AG08396 (cell line): ENCODE measurements around the gene FDXR.
"Not testable (repeated sequence)": the region's sequence is repeated elsewhere in the genome, so short reads cannot be mapped to it uniquely, and the experiment has no call there.

Experiments
- DNase-seq: peaks from one replicate; pipeline ENCODE4 v3.0.0; 2012; ENCODE audit warnings: low spot score, mixed read lengths

The FDXR gene, protein sequence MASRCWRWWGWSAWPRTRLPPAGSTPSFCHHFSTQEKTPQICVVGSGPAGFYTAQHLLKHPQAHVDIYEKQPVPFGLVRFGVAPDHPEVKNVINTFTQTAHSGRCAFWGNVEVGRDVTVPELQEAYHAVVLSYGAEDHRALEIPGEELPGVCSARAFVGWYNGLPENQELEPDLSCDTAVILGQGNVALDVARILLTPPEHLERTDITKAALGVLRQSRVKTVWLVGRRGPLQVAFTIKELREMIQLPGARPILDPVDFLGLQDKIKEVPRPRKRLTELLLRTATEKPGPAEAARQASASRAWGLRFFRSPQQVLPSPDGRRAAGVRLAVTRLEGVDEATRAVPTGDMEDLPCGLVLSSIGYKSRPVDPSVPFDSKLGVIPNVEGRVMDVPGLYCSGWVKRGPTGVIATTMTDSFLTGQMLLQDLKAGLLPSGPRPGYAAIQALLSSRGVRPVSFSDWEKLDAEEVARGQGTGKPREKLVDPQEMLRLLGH

DNA sequence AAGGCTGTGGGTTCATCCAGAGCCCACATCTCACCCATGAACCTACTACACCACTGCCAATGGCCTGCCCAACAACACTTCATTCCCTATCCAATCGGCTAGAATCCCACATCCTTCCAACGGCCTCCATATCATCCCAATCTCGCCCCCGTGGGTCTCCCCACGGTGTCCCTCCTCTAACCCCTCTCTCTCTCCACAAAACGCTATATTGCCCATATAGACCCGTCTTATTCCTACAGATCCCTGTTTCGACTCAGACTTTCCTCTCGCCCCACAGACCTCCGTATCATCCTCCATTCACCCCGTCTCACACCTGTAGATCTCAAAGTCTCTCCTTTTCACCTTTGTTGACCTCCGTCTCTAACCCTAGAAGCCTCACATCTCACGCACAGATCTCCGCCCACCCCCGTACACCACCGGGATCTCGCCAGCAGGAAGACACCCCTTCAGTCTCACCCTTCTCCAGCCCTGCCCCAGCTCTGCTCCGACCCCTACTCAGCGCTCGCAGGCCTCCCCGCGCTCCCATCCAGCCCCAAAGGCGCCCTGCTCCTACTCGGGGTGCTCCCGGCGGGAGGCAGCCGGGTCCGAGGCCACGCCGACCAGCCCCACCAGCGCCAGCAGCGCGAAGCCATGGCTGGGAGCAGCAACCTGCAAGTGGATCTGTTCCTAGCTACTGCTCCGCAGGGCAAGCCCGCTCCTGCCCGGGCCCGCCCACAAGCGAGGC, at the start of gene FDXR:
TSS of gene FDXR (minus strand) at position 682 of the 724 bp plus-strand sequence. CDS start at position 632, 50 bp downstream.
- no peak for DNase-seq

DNA sequence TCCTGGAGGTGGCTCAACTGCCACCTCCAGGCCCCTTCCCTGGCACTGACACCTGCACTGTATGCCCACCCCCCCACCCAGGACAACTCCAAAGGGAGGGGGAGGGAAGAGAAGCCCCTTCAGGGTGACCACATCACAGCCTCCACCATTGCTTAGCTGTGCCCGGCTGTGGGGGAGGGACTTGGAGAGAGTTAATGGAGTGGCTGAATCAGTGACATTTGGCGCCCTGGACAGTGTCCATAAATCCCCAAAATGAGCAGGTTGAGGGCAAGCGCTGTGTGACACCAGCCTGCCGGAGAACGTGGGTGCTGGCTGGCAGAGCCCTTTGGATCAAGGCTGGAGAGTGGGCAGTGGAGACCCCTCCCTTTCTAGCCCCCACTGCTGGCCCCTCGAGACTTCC, 49.4 kb upstream of the FDXR start:
- no peak for DNase-seq

DNA sequence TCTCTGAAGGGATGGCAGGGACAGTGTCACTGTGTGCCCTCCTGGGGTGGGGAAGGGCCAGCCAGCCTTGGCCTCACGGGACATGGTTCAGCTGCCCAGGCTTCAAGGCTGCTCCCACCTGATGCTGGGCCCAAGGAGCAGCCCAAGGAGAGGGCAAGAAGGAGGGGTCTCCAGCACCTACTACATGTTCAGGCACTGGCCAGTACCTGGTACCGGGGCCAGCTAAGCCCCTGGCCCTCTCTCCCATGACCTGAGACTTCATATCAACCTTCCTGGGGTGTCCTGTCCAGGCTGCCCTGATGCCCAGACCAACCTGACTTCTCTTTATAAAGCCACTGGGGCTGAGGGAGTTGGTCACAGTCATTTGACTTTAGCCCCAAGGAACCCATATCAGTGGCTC, 49.0 kb upstream of the FDXR start:
- no peak for DNase-seq

DNA sequence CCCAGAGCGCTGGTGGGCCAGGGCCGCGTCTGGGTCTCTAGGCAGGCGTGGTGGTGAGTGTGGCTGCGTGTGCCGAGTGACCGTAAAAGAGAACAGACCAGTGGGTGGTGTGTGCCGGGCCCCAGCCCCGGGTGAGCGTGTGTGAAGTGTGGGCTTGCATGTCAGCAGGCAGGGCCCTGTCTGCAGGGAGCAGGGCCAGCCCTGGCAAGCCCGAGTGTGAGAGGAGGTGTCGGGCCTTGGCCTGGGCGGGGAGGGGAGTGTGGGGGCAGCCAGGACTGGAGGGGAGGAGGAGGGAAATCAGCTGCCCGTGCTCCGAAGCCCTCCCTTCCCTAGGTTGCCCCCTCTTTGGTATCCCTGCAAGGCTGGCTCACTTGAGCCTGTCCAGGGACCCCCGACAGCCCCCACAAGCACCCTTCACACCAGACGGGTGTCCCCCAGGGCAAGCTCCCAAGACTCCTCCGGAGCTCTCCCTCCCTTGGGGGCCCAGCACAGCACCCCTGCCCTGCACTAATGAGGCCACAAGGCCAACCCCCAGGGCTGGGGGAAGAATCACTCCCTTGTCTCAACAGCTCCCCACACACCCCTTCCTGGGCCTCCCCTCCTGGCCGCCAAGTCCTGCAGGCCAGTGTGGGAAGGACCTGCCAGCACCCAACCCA, 48.4 kb upstream of the FDXR start:
- no peak for DNase-seq

DNA sequence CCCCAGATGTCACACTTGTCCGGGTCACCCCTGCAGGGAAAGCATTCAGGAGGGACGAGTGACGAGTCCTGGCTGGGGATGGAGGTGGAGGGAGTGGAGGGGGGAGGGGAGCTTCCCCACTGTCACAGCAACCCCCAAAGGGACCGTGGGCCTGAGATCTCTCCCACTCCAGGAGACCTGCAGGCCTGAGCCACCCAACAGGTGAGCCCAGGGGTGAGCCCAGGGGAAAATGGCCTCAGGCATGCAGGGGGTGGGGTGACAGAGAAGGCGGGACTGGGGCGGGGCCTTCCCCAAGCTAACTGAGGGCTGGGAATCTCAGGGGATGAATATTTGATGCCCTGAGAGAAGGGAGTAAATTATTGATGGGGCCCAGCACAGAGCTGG, 47.8 kb upstream of the FDXR start:
- DNase-seq = no peak

DNA sequence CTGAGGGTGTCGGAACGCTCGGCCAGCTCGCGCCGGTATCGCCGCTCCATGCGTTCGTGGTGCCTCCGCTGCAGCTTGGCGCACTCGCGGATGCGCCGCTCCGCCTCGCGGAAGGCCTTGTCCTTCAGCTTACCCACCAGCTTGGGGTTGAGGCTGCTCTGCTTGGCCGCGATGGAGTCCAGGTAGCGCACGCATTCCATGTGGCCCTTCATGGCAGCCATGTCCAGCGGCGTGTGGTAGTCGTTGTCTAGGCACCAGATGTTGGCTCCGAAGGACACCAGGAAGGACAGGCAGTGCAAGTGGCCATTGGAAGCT, 47.5 kb upstream of the FDXR start:
- DNase-seq = no peak

DNA sequence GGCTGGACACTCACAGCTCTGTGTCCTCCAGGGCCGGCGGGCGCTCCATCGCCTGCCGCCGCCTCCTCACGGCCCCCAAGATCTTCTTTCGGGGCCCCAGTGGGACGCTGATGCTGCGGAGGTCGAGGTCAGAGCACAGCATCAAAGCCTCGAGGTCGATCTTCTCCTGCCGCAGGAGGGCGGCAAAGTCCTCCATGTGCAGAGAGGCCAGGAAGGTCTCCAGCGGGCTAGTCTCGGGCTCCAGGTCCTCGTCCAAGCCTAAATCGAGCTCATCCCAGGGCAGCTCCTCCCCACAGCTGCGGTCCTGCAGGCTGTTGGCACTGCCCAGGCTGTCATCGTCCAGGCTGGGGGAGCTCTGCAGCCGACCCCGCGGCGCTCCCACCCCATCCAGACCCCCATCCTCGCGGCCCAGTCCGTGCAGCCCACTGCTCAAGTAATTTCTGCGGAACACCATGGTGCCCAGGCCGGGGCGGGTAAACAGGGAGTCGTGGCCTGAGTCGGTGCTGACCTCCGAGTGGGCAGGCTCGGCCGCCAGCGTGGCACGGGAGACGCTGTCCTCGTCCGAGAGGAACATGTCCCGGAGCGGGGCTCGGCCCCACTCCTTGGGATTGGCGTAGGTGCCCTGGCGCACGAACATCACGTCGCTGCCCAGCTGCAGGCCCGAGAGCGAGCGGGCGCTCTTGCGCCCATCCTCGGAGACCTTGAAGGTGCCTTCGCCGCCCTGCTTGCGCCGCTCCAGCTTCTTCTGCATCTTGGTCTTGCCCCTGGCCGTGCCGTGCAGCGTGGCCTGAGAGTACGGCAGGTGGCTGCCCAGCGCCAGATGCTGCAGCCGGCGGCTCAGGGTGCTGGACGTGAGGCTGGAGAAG, 46.9 kb upstream of the FDXR start:
- no peak for DNase-seq

DNA sequence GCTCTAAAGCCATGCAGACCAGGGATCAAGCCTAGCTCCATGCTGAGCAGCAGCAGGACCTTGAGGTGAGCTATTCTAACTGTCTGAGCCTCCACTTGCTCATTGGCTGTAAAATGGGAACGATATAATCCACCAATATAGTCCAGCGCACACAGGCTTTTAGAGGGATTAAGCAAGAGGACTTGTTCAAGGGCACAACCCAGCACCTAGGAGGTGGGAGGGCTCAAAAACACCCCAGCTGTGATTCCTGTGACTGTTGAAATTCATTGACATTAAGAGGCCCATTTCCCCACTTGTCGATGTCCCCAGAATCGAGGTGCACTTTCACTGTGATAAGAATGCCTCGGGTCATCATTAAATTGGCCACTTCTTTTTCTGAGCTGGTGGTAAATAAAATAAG, 46.1 kb upstream of the FDXR start:
- no peak for DNase-seq

DNA sequence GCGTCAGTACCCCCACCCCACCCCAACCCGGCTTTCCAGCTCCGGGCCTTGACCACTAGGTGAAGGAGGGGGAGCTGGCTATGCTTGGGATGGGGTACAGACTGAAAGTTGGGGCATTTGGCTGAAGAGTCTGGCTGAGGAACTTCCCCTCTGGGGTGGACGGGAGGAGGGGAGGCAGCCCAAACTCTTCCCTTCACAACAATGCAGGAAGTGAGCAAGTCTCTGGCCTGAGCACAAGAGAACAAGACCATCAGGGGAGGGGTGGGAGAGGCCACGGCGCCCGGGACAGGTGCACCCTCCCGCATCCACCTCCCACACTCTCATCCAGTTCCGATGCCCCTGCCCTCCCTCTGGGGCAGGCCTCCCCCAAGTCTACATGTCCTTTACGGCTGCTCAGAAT, 44.6 kb upstream of the FDXR start:
- DNase-seq = no peak

DNA sequence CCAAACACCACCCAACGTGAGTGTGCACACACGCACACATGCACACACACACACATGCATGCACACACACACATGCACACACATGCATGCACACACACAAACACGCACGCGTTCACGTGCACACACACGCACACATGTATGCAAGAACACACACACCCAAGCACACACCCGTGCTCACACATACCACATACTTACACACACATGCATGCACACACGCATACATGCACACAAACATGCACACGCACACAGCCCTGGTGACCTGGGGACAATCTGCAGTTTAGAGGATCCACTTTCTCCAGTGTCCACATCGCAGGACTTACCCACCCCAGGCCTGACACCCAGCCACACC, 44.0 kb upstream of the FDXR start:
- no peak for DNase-seq

DNA sequence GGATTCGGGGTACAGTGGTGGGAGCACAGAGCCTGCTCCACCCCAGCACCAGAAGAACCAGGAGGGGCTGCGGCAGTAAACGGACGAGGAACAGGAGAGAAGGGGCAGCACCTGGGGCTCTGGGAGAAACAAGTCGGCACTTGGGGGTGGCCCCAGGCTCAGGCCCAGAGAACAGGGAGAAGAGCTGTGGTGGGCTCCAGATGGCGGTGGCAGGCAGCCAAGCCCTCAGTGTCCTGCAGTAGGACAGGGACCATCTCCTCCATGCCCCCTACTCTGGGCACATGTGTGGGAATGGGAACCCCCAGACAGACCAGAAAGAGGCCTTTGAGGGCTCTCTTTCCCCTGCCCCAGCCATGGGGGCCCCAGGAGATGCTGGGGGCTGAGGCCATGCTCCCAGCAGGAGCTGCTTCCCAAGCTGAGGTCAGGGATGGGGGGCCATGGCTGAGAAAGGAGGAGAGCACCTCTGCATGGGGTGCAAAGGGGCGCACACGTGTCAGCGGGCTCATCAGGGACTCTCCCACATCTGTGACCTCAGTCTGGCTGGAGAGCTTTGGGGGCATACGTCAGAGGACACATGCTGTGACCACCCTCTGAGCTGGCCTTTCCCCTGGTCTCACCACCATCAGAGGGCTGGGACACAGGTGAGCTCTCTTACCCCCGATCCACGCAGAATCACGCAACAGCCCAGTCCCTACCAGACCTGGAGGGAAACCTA, 43.5 kb upstream of the FDXR start:
- DNase-seq = no peak

DNA sequence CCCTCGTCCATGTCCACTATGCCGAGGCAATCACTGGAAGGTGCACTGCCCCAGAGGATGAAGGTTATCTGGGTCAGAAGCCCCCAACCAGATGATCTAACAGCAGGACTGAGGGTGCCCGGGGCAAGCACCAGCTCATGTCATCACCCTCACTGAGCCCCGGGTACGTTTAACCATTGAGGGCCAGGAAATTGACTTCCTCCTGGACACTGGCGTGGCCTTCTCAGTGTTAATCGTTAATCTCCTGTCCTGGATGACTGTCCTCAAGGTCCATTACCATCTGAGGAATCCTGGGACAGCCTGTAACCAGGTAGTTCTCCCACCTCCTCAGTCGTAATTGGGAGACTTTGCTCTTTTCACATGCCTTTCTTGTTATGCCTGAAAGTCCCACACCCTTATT, 38.6 kb upstream of the FDXR start:
- not testable (repeated sequence) for DNase-seq

DNA sequence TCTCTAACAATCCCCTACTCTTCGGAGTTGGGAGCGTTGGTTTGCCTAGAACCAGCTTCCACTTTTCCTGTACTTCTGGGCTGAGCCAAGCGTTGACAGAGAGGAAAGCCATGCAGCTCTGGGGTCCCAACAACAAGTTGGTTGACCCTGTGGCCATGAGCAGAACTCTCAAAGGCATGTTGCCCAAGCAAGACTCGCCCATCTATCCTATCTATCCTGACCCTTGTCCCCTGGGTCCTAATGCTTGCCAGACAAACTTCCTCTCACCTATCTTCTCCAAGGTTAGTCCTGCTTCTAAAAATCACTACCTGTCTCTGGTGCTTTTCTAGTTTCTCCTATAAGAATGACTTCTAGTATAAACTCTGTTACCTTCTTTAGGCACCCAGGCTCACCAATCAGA, 36.3 kb upstream of the FDXR start:
- DNase-seq = not testable (repeated sequence)

DNA sequence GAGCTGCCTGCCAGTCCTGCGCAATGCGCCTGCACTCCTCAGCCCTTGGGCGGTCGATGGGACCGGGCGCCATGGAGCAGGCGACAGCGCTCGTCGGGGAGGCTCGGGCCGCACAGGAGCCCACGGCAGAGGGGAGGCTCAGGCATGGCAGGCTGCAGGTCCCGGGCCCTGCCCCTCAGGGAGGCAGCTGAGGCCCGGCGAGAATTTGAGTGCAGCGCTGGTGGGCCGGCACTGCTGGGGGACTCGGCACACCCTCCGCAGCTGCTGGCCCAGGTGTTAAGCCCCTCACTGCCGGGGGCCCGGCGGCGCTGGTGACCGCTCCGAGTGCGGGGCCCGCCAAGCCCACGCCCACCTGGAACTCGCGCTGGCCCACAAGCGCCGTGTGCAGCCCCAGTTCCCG, 34.2 kb upstream of the FDXR start:
- no peak for DNase-seq

DNA sequence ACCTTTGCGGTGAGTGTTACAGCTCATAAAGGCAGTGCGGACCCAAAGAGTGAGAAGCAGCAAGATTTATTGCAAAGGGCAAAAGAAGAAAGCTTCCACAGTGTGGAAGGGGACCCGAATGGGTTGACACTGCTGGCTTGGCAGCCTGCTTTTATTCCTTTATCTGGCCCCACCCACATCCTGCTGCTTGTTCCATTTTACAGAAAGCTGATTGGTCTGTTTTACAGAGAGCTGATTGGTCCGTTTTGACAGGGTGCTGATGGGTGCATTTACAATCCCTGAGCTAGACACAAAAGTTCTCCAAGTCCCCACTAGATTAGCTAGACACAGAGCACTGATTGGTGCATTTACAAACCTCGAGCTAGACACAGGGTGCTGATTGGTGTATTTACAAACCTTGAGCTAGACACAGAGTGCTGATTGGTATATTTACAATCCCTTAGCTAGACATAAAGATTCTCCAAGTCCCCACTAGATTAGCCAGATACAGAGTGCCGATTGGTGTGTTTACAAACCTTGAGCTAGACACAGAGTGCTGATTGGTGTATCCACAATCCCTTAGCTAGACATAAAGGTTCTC, 33.5 kb upstream of the FDXR start:
- not testable (repeated sequence) for DNase-seq

DNA sequence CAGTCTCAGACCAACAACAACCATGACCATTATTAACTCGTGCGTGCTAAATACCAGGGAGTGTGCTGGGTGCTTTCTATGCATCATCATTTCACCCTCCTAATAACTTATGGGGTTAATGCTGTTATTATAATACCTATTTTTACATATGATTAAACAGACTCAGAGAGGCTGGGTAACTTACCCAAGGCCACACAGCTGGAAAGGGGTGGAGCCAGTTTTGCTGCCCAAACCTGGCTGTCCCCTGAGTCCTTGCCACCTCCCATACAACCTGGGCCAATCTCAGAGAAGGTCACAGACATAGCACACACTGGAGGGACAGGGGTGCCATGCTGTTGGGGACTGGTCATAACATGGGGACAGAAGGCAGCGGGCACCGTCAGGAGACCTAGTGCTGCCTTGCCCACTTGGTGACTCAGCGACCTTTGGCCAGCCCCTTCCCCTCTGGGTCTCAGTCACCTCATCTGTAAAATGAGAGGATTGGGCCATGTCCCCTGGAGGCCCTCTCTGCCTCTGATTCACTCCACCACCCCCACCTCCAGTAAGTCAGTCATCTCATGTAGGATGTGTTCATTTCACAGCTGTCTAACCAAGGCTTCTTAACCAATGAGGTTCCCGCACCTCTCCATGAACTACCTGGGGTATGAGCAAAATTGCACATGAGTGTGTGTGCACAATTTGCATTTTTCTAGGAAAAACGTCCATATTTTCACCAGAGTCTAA, 32.1 kb upstream of the FDXR start:
- no peak for DNase-seq

DNA sequence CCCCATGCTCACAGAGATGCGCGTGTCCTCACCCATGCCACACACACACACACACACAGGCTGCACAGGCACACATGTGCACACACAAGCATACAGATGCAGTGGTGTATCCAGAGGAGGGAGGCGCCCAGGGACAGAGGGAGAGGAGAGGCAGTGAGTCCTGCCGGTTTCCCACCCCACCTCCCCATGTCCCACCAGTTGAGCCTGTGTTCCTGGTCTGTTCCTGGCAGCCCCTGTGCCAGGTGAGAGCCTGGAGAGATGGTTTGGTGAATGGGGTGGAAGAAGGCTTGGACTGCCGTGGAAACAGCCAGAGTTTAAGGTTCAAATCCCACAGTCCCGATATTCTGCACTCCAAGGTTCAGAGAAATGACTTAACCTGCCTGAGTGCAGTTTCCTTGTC, 30.9 kb upstream of the FDXR start:
- no peak for DNase-seq

DNA sequence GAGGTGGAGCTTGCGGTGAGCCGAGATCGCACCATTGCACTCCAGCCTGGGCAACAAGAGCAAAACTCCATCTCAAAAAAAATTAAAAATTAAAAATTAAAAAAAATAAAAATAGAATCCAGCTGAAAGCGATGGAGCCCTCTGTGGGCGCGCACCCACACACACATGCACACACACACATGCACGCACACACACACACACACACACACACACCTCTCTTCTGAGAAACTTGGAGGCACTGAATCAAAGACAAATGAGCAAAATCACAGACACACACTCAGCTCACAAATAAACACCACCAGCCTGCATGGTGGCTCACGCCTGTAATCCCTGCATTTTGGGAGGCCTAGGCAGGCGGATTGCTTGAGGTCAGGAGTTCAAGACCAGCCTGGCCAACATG, 30.2 kb upstream of the FDXR start:
- DNase-seq = no peak

DNA sequence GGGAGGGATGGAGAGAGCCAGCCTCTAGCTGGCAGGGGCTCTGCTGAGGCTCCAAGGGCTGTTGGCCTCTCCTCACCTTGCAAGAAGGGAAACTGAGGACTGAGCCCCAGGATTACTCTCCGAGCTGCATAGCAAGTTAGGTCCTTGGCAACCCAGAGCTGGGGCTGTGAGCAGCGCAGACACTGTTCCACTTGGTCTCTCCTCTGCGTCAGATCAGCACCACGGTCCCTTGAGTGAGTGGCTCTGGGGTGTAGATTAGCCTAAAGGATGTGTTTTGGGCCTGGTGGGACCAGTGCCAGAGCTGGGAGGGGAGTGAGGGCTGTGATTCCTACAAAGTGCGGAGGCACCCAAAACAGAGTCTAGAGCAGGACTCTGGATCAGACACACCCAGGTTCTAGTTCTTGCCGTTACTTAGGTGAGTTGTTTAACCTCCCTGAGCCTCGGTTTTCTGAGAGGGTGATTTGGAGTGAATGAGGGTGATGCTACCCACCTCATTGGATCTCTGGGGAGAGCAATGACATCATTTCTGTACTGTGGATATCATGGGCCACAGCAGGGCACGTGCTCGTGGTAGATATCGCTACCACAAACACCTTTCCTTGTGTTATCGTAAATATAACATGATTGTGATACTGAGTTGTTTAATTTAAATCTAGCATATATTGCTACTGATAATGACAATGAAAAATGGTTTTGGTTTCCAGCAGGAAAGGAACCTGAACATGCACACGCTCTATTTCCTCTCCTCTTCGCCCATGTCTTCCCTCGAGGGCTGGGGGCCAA, 28.8 kb upstream of the FDXR start:
- no peak for DNase-seq

DNA sequence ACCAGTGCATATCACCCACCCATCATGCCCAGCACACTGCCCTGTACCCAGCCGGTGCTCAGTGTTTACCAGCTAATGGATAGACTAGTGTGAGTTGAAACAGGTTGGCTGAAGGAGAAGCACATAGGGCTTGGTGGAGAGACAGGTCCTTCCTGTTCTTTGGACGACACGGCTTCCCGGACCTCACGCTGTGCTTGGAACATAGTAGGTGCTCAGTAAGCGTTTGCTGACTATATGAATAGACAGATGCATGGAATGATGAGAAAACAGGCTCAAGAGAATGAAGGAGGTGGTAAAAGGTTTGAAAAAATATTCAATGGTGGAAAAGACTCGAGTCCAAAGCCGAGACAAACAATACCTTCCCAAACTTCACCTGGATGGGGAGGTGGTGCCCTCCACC, 27.4 kb upstream of the FDXR start:
- DNase-seq = no peak
